ENCODE data around the gene MON2.

The MON2 gene

DNA sequence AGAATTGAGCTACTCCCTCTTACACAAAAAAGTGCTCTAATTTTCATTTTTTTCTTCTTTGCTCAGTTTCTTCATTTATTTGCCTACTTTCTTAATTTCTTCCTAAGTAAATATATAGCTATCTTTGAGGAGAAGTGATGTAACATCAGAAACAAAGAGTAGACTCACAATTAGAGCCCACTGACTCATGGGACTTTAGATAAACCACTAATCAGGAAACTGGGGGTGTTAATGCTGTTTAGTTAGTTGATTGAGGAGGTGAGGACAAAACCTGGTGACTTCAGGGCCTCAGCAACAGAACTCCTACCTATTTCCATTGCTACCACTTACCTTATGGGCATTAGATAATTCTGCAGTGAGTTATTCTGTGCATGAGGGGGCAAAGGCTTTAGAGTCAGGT, 151.7 kb downstream of the MON2 start:
- DNase-seq: no peak

- no peak for DNase-seq
Observed at GRCh38 chr12:62618930-62619329, 152.3 kb downstream of the MON2 start.

DNA sequence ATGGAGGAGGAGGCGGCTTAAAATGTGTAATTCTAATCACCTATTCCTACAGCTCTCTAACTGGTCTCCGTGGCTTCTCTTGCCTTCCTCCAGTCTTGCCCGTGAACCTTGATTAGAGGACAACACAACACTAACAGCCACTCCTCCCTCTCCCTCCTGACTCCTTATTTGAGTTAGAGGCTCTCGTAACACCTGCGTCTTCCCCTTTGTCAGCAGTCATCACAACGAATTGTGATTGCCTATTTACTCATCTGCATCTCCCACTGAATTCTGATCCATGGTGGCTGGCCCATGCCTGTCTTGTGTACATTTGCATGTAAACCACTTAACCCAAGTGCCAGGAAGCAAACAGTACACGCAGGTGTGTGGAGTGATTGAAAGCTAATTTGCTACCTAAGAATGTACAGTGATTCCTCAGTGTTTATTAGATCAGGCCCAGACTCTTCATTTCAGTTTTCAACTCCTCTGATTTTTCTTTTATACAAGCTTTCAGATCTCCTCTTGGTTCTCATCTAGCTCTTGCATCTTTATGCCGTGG, 154.5 kb downstream of the MON2 start:
- DNase-seq: no peak

DNA sequence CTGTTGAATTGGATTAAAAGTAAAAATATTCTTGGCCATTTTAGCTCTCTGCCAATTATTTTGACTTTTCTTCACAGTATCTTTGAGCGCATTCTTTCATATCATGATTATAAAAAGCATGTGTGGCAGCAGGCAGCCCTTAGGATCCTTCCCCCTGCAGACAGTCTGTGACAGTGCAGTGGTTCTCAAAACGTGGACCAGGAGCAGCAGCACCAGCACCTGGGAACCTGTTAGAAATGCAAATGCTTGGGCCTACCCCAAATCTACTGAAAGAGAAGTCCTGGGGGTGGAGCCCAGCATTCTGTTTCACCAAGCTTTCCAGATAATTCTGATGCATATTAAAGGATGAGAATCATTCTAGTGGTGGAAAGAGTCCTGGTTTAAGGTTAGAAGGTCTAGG, 155.6 kb downstream of the MON2 start:
- DNase-seq: no peak

GRCh38 chr12:62625228-62625627, 158.6 kb downstream of the MON2 start:
- no peak for DNase-seq

DNA sequence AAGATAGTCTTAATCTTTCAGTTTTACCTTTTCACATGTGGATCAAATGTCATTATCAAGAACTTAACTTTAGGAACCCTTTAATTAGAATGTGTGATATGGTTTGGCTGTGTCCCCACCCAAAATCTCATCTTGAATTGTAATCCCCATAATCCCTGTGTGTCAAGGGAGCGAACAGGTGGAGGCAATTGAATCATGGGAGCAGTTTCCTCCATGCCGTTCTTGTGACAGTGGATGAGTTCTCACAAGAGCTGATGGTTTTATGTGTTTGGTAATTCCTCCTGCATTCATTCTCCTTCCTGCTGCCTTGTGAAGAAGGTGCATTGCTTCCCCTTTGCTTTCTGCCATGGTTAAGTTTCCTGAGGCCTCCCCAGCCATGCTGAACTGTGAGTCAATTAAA, 160.6 kb downstream of the MON2 start:
- no peak for DNase-seq

GRCh38 chr12:62629413-62629812, 162.8 kb downstream of the MON2 start:
- DNase-seq: no peak

- no peak for DNase-seq
Observed at GRCh38 chr12:62629971-62630739, 163.5 kb downstream of the MON2 start.

- peak; percentile 52 for DNase-seq
Observed at GRCh38 chr12:62631471-62632410, 165.1 kb downstream of the MON2 start.

- no peak for DNase-seq
Observed at GRCh38 chr12:62632411-62632918, 165.8 kb downstream of the MON2 start.

GRCh38 chr12:62635649-62636048, 169.0 kb downstream of the MON2 start:
- no peak for DNase-seq

GRCh38 chr12:62637679-62638078, 171.1 kb downstream of the MON2 start:
- DNase-seq: no peak

GRCh38 chr12:62640910-62641448, 174.4 kb downstream of the MON2 start:
- no peak for DNase-seq

GRCh38 chr12:62642486-62642885, 175.9 kb downstream of the MON2 start:
- no peak for DNase-seq

- no peak for DNase-seq
Observed at GRCh38 chr12:62643486-62643885, 176.9 kb downstream of the MON2 start.

DNA sequence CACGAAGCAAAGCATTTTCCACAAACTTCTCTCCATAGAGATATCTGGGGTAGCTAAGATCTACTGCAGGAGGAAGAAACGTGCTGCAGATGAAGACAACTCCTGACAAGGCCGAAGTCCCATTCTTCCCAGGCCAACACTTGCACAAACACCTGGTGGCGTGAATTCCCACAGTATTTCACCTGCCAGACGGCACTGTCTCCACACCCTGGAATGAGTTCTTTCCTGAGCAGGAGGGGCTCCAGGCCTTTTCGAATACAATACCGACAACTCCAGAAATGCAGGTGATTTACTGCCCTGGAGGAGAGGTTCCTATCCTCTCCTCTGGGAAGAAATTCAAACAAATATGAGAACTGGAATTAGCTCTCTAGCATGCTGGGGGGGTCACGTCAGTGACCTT, 179.9 kb downstream of the MON2 start:
- DNase-seq: no peak

GRCh38 chr12:62647586-62647985, 181.0 kb downstream of the MON2 start:
- no peak for DNase-seq

GRCh38 chr12:62649412-62650138, 182.9 kb downstream of the MON2 start:
- DNase-seq: no peak
